ENCODE measurements around the gene CPSF6.

- TF ChIP-seq CTCF (conservative IDR thresholded peaks at IDR 0.05 in 1 of 2, IDR thresholded peaks at IDR 0.05 in 1 of 2; ENCODE audit: low read depth in 1 of 2, low read length in 2 of 2), result no peak
- no peak for TF ChIP-seq EZH2 (IDR thresholded peaks at IDR 0.05; ENCODE audit: low read length, missing control alignments)
These were observed 1.2 kb downstream of the CPSF6 start for GRCh38 chr12:69240631-69240995.
